ENCODE results near the gene RTEL1. TPM values are rescaled to one million over a fixed set of nuclear protein-coding genes. Genes with fewer than 3 reads are reported as not detected.

Gene RTEL1
- total and polyA plus RNA-seq, 9 of the 15 experiments (the other 6 are each of a cell fraction or from before 2014, with no cell fraction given), result 0.36 to 61.0 (median 17.9) TPM

DNA sequence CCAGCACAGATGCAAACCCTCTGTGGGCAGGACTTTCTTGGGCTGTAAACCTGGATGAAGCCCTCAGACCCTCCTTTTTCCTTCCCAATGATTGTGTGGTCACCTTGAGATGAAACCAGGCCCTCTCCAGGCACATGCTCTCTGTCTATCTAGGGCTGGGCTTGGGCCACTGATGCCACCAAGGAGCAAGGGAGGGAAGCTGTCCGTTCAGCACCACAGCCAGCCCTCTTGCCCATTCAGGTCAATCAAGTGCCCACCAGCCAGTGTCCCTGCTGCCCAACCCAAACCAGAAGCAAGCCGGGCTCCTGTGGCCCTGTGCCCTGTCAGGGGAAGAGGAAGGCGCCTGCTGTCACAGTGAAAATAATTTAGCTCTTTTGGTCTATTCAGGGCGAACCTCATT is 12.9 kb upstream of the RTEL1 start:
- peaks cover 11 to 57% of the 10 kb centered on the region in 2 experiments; a peak in 4 of 5 replicates for H3K4me1 ChIP-seq (replicated peaks in 1 of 2; ENCODE audit: control insufficient read depth in 2 of 2, insufficient read depth in 2 of 2, low read length in 2 of 2)
- ATAC-seq (no peak), DNase-seq (ENCODE audit: extremely low read depth in 1 of 4, low spot score in 3 of 4) (no peak), FAIRE-seq (no peak)
- intact Hi-C loops (cut with micrococcal nuclease), result no loop called here
- peaks cover 3% of the 10 kb centered on the region for H3K9me1 ChIP-seq (ENCODE audit: control insufficient read depth, insufficient read depth, low read length)
- H3K79me2 ChIP-seq (ENCODE audit: control insufficient read depth, insufficient read depth, low read length), result peaks cover 15% of the 10 kb centered on the region; the same call in 2 of the 3 replicates
- BruUV-seq (replicated peaks), result no TSS peak
- POLR2A ChIA-PET, result interaction anchor here (0.6 to 1.0 kb wide), 3 partner anchors 53 to 165 kb away, joined by 3 to 7 read pairs (median 4); partner anchors contain the start of gene PPDPF
- no peaks in the 10 kb centered on the region for H3K9me3 ChIP-seq (replicated peaks; ENCODE audit: control insufficient read depth, insufficient read depth, low read depth, low read length)
- in situ Hi-C loops (cut with MboI), result no loop called here
- CTCF ChIA-PET (ENCODE audit: low intra/inter-chr PET ratio), result interaction anchor here (0.6 kb wide), 1 partner anchor 162 kb away, joined by 3 read pairs; no protein-coding TSS in a partner anchor
- TF ChIP-seq MIER1 (IDR thresholded peaks at IDR 0.05; ENCODE audit: low read depth) (0 out of 2 replicates have a peak, but pooled peaks have one; percentile 3), ZNF551 (CRISPR knock-in tag; IDR thresholded peaks at IDR 0.05) (no peak), MYNN (IDR thresholded peaks at IDR 0.05) (no peak), MYNN (CRISPR knock-in tag; IDR thresholded peaks at IDR 0.05) (no peak), EHMT2 (IDR thresholded peaks at IDR 0.05) (peak; percentile 80; the same call in 1 of the 2 replicates)
- H4K20me1 ChIP-seq (replicated peaks; ENCODE audit: control insufficient read depth, insufficient read depth, low read length), result no peaks in the 10 kb centered on the region
- H3K9ac ChIP-seq (ENCODE audit: insufficient read depth in 1 of 2, low read depth in 2 of 2, low read length in 2 of 2), result no peak overlapping the region
- H3K36me3 ChIP-seq (ENCODE audit: control insufficient read depth, insufficient read depth, low read length), result peaks cover 12% of the 10 kb centered on the region; the same call in 1 of the 3 replicates
- no peak overlapping the region for H3K4me3 ChIP-seq
- no peak overlapping the region for H3K27ac ChIP-seq (ENCODE audit: extremely low read depth, low read depth, low read length)
- no peak overlapping the region for H2AFZ ChIP-seq (ENCODE audit: low read depth, low read length)
- no peaks in the 10 kb centered on the region for H3K27me3 ChIP-seq (ENCODE audit: control insufficient read depth in 2 of 2, insufficient read depth in 2 of 2, low read length in 2 of 2)
- no peak overlapping the region for H3K4me2 ChIP-seq (ENCODE audit: insufficient read depth, low read length)
- 53% methylated on average over 3 of the region's 4 CpGs for WGBS (ENCODE audit: insufficient coverage, low coverage, missing lambda C conversion rate)

DNA sequence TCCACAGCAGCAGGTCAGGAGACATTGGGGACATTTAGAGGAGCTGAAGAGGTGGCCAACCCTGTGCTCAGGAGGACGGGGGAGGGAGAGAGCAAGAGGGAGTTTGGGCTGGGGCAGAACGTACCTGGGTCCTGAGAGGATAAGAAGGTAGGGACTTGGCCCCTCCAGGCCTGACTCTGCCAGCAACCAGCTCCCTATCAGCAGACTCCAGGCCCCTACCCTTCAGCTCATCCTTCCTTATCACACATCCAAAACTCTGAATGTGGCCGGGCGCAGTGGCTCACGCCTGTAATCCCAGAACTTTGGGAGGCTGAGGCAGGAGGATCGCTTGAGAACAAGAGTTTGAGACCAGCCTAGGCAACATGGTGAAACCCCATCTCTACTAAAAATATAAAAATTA is 9.9 kb upstream of the RTEL1 start:
- intact Hi-C loops (cut with micrococcal nuclease), result no loop called here
- no peak overlapping the region for H3K4me3 ChIP-seq
- H3K9ac ChIP-seq (ENCODE audit: insufficient read depth in 1 of 2, low read depth in 2 of 2, low read length in 2 of 2), result peak overlapping the region in 1 of 2 experiments; percentile 84; a peak in 2 of 4 replicates
- in situ Hi-C loops (cut with MboI), result no loop called here
- H4K20me1 ChIP-seq (replicated peaks; ENCODE audit: control insufficient read depth, insufficient read depth, low read length), result no peaks in the 10 kb centered on the region; the same call in 1 of the 2 replicates
- ChIA-PET POLR2A (no interaction called here), CTCF (ENCODE audit: low intra/inter-chr PET ratio) (no interaction called here)
- no TSS peak for BruUV-seq (replicated peaks)
- ATAC-seq, result no peak; the same call in 2 of the 3 replicates
- FAIRE-seq, result peak; percentile 6
- no peaks in the 10 kb centered on the region for H3K27me3 ChIP-seq (ENCODE audit: control insufficient read depth in 2 of 2, insufficient read depth in 2 of 2, low read length in 2 of 2)
- H3K9me3 ChIP-seq (replicated peaks; ENCODE audit: control insufficient read depth, insufficient read depth, low read depth, low read length), result no peaks in the 10 kb centered on the region
- 13% methylated on average over 6 of the region's 6 CpGs for WGBS (ENCODE audit: insufficient coverage, low coverage, missing lambda C conversion rate)
- peak; percentile 46 for TF ChIP-seq CXXC5 (CRISPR knock-in tag; IDR thresholded peaks at IDR 0.05)
- no peak for TF ChIP-seq SRF (CRISPR knock-in tag; IDR thresholded peaks at IDR 0.05)
- TF ChIP-seq PTRF (tag; IDR thresholded peaks at IDR 0.05), result no peak
- peak; percentile 26 to 55; a peak in 2 of 4 replicates for TF ChIP-seq KDM1A (IDR thresholded peaks at IDR 0.05)
- peak; percentile 56; the same call in 1 of the 2 replicates for TF ChIP-seq TAL1 (IDR thresholded peaks at IDR 0.05)
- TF ChIP-seq TCF3 (CRISPR knock-in tag; IDR thresholded peaks at IDR 0.05), result peak; percentile 79
- peak; percentile 75 for TF ChIP-seq CBFA2T3 (IDR thresholded peaks at IDR 0.05)
- TF ChIP-seq ARID1B (IDR thresholded peaks at IDR 0.05), result peak; percentile 67
- peak; percentile 55 for TF ChIP-seq CBFA2T2 (conservative IDR thresholded peaks at IDR 0.05)
- 0 out of 2 replicates have a peak, but pooled peaks have one; percentile 11 for TF ChIP-seq TEAD4 (IDR thresholded peaks at IDR 0.05; ENCODE audit: low read length)
- no peak for TF ChIP-seq TEAD4 (CRISPR knock-in tag; IDR thresholded peaks at IDR 0.05; ENCODE audit: borderline replicate concordance)
- TF ChIP-seq MCM3 (IDR thresholded peaks at IDR 0.05), result no peak
- no peak overlapping the region for H2AFZ ChIP-seq (ENCODE audit: low read depth, low read length)
- H3K4me2 ChIP-seq (ENCODE audit: insufficient read depth, low read length), result peak overlapping the region; percentile 46; the same call in 1 of the 2 replicates
- H3K79me2 ChIP-seq (ENCODE audit: control insufficient read depth, insufficient read depth, low read length), result peaks cover 38% of the 10 kb centered on the region
- peak; percentile 59 to 75 (median 64) for DNase-seq (ENCODE audit: extremely low read depth in 1 of 4, low spot score in 3 of 4)
- H3K9me1 ChIP-seq (ENCODE audit: control insufficient read depth, insufficient read depth, low read length), result peaks cover 3% of the 10 kb centered on the region
- peaks cover 11 to 57% of the 10 kb centered on the region in 2 experiments; a peak in 4 of 5 replicates for H3K4me1 ChIP-seq (replicated peaks in 1 of 2; ENCODE audit: control insufficient read depth in 2 of 2, insufficient read depth in 2 of 2, low read length in 2 of 2)
- no peak overlapping the region for H3K27ac ChIP-seq (ENCODE audit: extremely low read depth, low read depth, low read length)
- H3K36me3 ChIP-seq (ENCODE audit: control insufficient read depth, insufficient read depth, low read length), result peaks cover 8% of the 10 kb centered on the region; the same call in 1 of the 3 replicates
